OCI-LY1 (cell line): ENCODE results near the gene ARFGAP3.

ENCODE experiments used
- H2AFZ ChIP-seq: fragments of 200-600 bp; sonication (generic), shearing (Covaris generic); 2 replicates; pipeline ENCODE4 v1.6.0; 2014; ENCODE audit warnings: antibody characterized with exemption, mild to moderate bottlenecking, low read length
- H3F3A ChIP-seq: fragments of 200-600 bp; sonication (generic), shearing (Covaris generic); 2 replicates; pipeline ENCODE4 v1.6.0; 2014; ENCODE audit warnings: mild to moderate bottlenecking, antibody characterized with exemption, low read length, moderate library complexity; ENCODE audit not compliant: insufficient read depth
- H3K27ac ChIP-seq: fragments of 200-600 bp; sonication (generic); 2 replicates; pipeline ENCODE4 v1.5.1; 2014; ENCODE audit warnings: low read length, mixed run types, mild to moderate bottlenecking, low read depth; ENCODE audit not compliant: poor library complexity, severe bottlenecking
- H3K27me3 ChIP-seq: fragments of 200-600 bp; sonication (generic); 2 replicates; pipeline ENCODE4 v1.6.0; 2014; ENCODE audit warnings: antibody characterized with exemption, mild to moderate bottlenecking, low read length, moderate library complexity; ENCODE audit not compliant: insufficient read depth
- H3K36me3 ChIP-seq: fragments of 200-600 bp; sonication (generic); 2 replicates; pipeline ENCODE4 v1.6.1; 2014; ENCODE audit warnings: mild to moderate bottlenecking, antibody characterized with exemption, low read length, moderate library complexity, mixed read lengths; ENCODE audit not compliant: insufficient read depth
- H3K4me1 ChIP-seq: fragments of 200-600 bp; sonication (generic); 2 replicates; pipeline ENCODE4 v1.5.1; 2014; ENCODE audit warnings: mild to moderate bottlenecking, low read length, moderate library complexity; ENCODE audit not compliant: insufficient read depth, severe bottlenecking
- H3K4me2 ChIP-seq: fragments of 200-600 bp; sonication (generic), shearing (Covaris generic); 2 replicates; pipeline ENCODE4 v1.6.1; 2014; ENCODE audit warnings: low read length
- H3K4me3 ChIP-seq: fragments of 200-600 bp; sonication (generic); 2 replicates; pipeline ENCODE4 v1.5.1; 2014; ENCODE audit warnings: low read length, low read depth, mild to moderate bottlenecking, mixed read lengths; ENCODE audit not compliant: poor library complexity, severe bottlenecking
- H3K79me2 ChIP-seq: fragments of 200-600 bp; shearing (Covaris generic); 2 replicates; pipeline ENCODE4 v1.6.1; 2016; ENCODE audit warnings: mixed run types, low read length, mixed read lengths; ENCODE audit not compliant: insufficient read depth
- H3K9ac ChIP-seq: fragments of 200-600 bp; sonication (generic), shearing (Covaris generic); 2 replicates; pipeline ENCODE4 v1.6.1; 2014; ENCODE audit warnings: mild to moderate bottlenecking, low read length, mixed read lengths
- H3K9me2 ChIP-seq: fragments of 200-600 bp; sonication (generic), shearing (Covaris generic); 2 replicates; pipeline ENCODE4 v1.6.1; 2014; ENCODE audit warnings: low read depth, mild to moderate bottlenecking, low read length, mixed read lengths
- H3K9me3 ChIP-seq: fragments of 200-600 bp; shearing (Covaris generic); 2 replicates; pipeline ENCODE4 v1.6.1; 2014; ENCODE audit warnings: low read length, mixed read lengths
- H4K20me1 ChIP-seq: fragments of 200-600 bp; sonication (generic), shearing (Covaris generic); 2 replicates; pipeline ENCODE4 v1.6.0; 2016; ENCODE audit warnings: mild to moderate bottlenecking, low read length; ENCODE audit not compliant: insufficient read depth
- CTCF ChIP-seq: fragments of 200-600 bp; sonication (generic), shearing (Covaris generic); IDR thresholded peaks from 2 replicates; pipeline ENCODE4 v1.5.1; 2017; ENCODE audit warnings: mild to moderate bottlenecking, antibody characterized with exemption, low read length, moderate library complexity, mixed read lengths
- EZH2 ChIP-seq: fragments of 200-600 bp; sonication (generic), shearing (Covaris generic); IDR thresholded peaks from 2 replicates; pipeline ENCODE4 v1.8.0; 2017; ENCODE audit warnings: borderline replicate concordance, mixed run types, mild to moderate bottlenecking, antibody characterized with exemption, low read length, moderate library complexity, mixed read lengths

ARFGAP3 gene

GRCh38 chr22:42904050-42904449 lies 47.0 kb upstream of the ARFGAP3 start:
- no peaks in the 10 kb centered on the region for H3K4me1 ChIP-seq
- no peak overlapping the region for H3K4me3 ChIP-seq
- H4K20me1 ChIP-seq: no peaks in the 10 kb centered on the region
- H3K27me3 ChIP-seq: no peaks in the 10 kb centered on the region
- H3F3A ChIP-seq: no peaks in the 10 kb centered on the region
- no peaks in the 10 kb centered on the region for H3K79me2 ChIP-seq
- H3K9me3 ChIP-seq: no peaks in the 10 kb centered on the region
- H3K4me2 ChIP-seq: no peak overlapping the region
- H3K27ac ChIP-seq: no peak overlapping the region
- H3K36me3 ChIP-seq: no peaks in the 10 kb centered on the region
- no peaks in the 10 kb centered on the region for H3K9me2 ChIP-seq
- H3K9ac ChIP-seq: no peak overlapping the region
- TF ChIP-seq EZH2 (no peak), CTCF (no peak)
- H2AFZ ChIP-seq: no peak overlapping the region

- Histone ChIP-seq H3K9me2 (no peaks in the 10 kb centered on the region), H3F3A (no peaks in the 10 kb centered on the region), H3K79me2 (no peaks in the 10 kb centered on the region), H3K4me3 (no peak overlapping the region), H3K36me3 (no peaks in the 10 kb centered on the region), H3K9ac (no peak overlapping the region), H3K4me1 (no peaks in the 10 kb centered on the region), H3K27me3 (no peaks in the 10 kb centered on the region), H4K20me1 (no peaks in the 10 kb centered on the region), H3K27ac (no peak overlapping the region), H2AFZ (no peak overlapping the region), H3K9me3 (no peaks in the 10 kb centered on the region), H3K4me2 (no peak overlapping the region)
- TF ChIP-seq EZH2 (no peak), CTCF (no peak)
Observed at GRCh38 chr22:42902875-42903510, 45.9 kb upstream of the ARFGAP3 start.

- Histone ChIP-seq H3F3A (no peaks in the 10 kb centered on the region), H3K4me2 (no peak overlapping the region), H3K79me2 (no peaks in the 10 kb centered on the region), H3K9me3 (no peaks in the 10 kb centered on the region), H3K9ac (no peak overlapping the region), H3K36me3 (no peaks in the 10 kb centered on the region), H4K20me1 (no peaks in the 10 kb centered on the region), H3K4me3 (no peak overlapping the region), H3K27ac (no peak overlapping the region), H2AFZ (no peak overlapping the region), H3K4me1 (no peaks in the 10 kb centered on the region), H3K9me2 (no peaks in the 10 kb centered on the region), H3K27me3 (no peaks in the 10 kb centered on the region)
- no peak for TF ChIP-seq EZH2
- peak; percentile 53 for TF ChIP-seq CTCF
Observed at GRCh38 chr22:42901790-42902508, 44.9 kb upstream of the ARFGAP3 start.
